Stimulated activated CD8-positive, alpha-beta memory T cell treated with anti-CD3 and anti-CD28 coated beads, Interleukin-2, amount 100 ng/mL, for 1 hour (primary cell): ENCODE results near the gene G6PD.

ENCODE experiments used
- DNase-seq, 2 donors: peaks; one replicate each; pipeline ENCODE4 v3.0.0-alpha.2; 2020; ENCODE audit warnings: low read depth in 2 of 2

The G6PD gene

GRCh38 chrX:154487518-154488290 lies 58.9 kb downstream of the G6PD start:
- DNase-seq, result no peak

- no peak for DNase-seq
Observed at GRCh38 chrX:154486396-154487207, 60.0 kb downstream of the G6PD start, which contains the start of gene UBL4A. Gene UBL4A, minus strand, starts transcription at chrX:154486615. Its CDS starts 31 bp downstream, at chrX:154486584.

- DNase-seq, result no peak
Observed at GRCh38 chrX:154486052-154486395, 60.6 kb downstream of the G6PD start.

GRCh38 chrX:154485150-154486051 lies 61.2 kb downstream of the G6PD start:
- no peak for DNase-seq

- no peak for DNase-seq
Observed at GRCh38 chrX:154484255-154485149, 62.1 kb downstream of the G6PD start.

GRCh38 chrX:154483325-154483724 lies 63.3 kb downstream of the G6PD start:
- DNase-seq, result no peak

GRCh38 chrX:154482786-154483185 lies 63.9 kb downstream of the G6PD start:
- DNase-seq, result no peak

GRCh38 chrX:154481911-154482601 lies 64.6 kb downstream of the G6PD start:
- no peak for DNase-seq
